Vagina (tissue), 2 donors: ENCODE results near the gene THSD7B.

Experiments
- CTCF ChIP-seq, 3 experiments: fragments of 450-650 bp in 2 of 3; fragments of 200-600 bp in 1 of 3; sonication (generic) in 1 of 3; IDR thresholded peaks; one replicate each; pipeline ENCODE4 v1.5.1; 2017 to 2019; ENCODE audit warnings: antibody characterized with exemption in 3 of 3, mild to moderate bottlenecking in 2 of 3, moderate library complexity in 2 of 3
- POLR2AphosphoS5 ChIP-seq, 2 donors: sonication (generic); formaldehyde crosslinking; IDR thresholded peaks; one replicate each; pipeline ENCODE4 v1.9.0; 2017; ENCODE audit warnings: antibody characterized with exemption in 2 of 2, mild to moderate bottlenecking in 2 of 2, low read depth in 1 of 2; ENCODE audit not compliant: insufficient read depth in 1 of 2

GRCh38 chr2:137036619-137037018 is 271.3 kb downstream of the THSD7B start:
- TF ChIP-seq CTCF (IDR thresholded peaks at IDR 0.05) (no peak), POLR2AphosphoS5 (IDR thresholded peaks at IDR 0.05; ENCODE audit: insufficient read depth in 1 of 2, low read depth in 1 of 2) (no peak)
